GM12878 (cell line): Measurements from ENCODE around the gene IDH3B. TPM values are rescaled to one million over a fixed set of nuclear protein-coding genes. Genes with fewer than 3 reads are reported as not detected.

Experiments used
- ATAC-seq: fragments of 200-7000 bp; cut with Tn5 transposase; 3 replicates; pipeline ENCODE4 v1.9.1; 2020; ENCODE audit warnings: mild to moderate bottlenecking, moderate library complexity
- BruUV-seq: library from RNA; stranded (reverse); fragments of 400-500 nt; replicated peaks from 2 replicates; lab custom pipeline; 2021; lab: Mats Ljungman, UMichigan
- CTCF ChIA-PET: fragments of 300-600 bp; sonication (Branson Sonifier 250); formaldehyde crosslinking; extraction: SDS; loops from one replicate; lab custom pipeline; 2021; ENCODE audit warnings: inconsistent platforms; lab: Yijun Ruan, JAX
- POLR2A ChIA-PET: fragments of 350-600 bp; formaldehyde crosslinking; extraction: SDS; loops from one replicate; lab custom pipeline; 2021; ENCODE audit warnings: inconsistent platforms; lab: Charles Lee
- RAD21 ChIA-PET: fragments of 300-600 bp; sonication (Branson Sonifier 250); formaldehyde crosslinking; loops from one replicate; lab custom pipeline; 2023; ENCODE audit warnings: antibody characterized with exemption; ENCODE audit not compliant: unreplicated experiment; lab: Charles Lee
- SMC1A ChIA-PET: fragments of 300-600 bp; sonication (Branson Sonifier 250); formaldehyde crosslinking; loops from one replicate; lab custom pipeline; 2023; ENCODE audit not compliant: unreplicated experiment, uncharacterized antibody; lab: Charles Lee
- DNase-seq: peaks from one replicate; pipeline ENCODE4 v3.0.0-alpha.2; 2011; ENCODE audit warnings: low read depth, low spot score
- FAIRE-seq: peaks from 3 replicates; lab custom pipeline; 2011; peaks lifted over from hg19 to GRCh38; lab: Jason Lieb, UNC
- H2AFZ ChIP-seq: 2 replicates; pipeline ENCODE4 v1.6.0; 2011; ENCODE audit warnings: low read depth, low read length, control low read depth; ENCODE audit not compliant: control insufficient read depth
- H3K27ac ChIP-seq: 2 replicates; pipeline ENCODE4 v1.5.1; 2011; ENCODE audit warnings: control low read depth; ENCODE audit not compliant: control insufficient read depth, insufficient read depth
- H3K27me3 ChIP-seq, 2 experiments: replicated peaks in 1 of 2; 2 replicates each; pipeline versions ENCODE4 v1.6.0 to v1.6.1; 2011; ENCODE audit warnings: low read length in 1 of 2; ENCODE audit not compliant: control insufficient read depth in 2 of 2, insufficient read depth in 2 of 2
- H3K36me3 ChIP-seq, 2 experiments: 2 replicates each; pipeline ENCODE4 v1.5.1; 2011; ENCODE audit warnings: low read length in 1 of 2; ENCODE audit not compliant: control insufficient read depth in 2 of 2, insufficient read depth in 2 of 2
- H3K4me1 ChIP-seq: 2 replicates; pipeline ENCODE4 v1.6.1; 2011; ENCODE audit warnings: mild to moderate bottlenecking, low read length, moderate library complexity, mixed read lengths; ENCODE audit not compliant: control insufficient read depth, insufficient read depth
- H3K4me2 ChIP-seq: 2 replicates; pipeline ENCODE4 v1.6.0; 2011; ENCODE audit warnings: control low read depth; ENCODE audit not compliant: control insufficient read depth, insufficient read depth
- H3K4me3 ChIP-seq: fragments of 200-600 bp; sonication (generic); 2 replicates; pipeline ENCODE4 v1.5.1; 2016
- H3K79me2 ChIP-seq: 2 replicates; pipeline ENCODE4 v1.6.0; 2011; ENCODE audit warnings: low read length; ENCODE audit not compliant: control insufficient read depth, insufficient read depth
- H3K9ac ChIP-seq: 2 replicates; pipeline ENCODE4 v1.8.0; 2011; ENCODE audit warnings: low read length, control low read depth, mixed read lengths; ENCODE audit not compliant: control insufficient read depth, insufficient read depth
- H3K9me3 ChIP-seq: replicated peaks from 3 replicates; pipeline ENCODE4 v1.5.1; 2011; ENCODE audit warnings: mild to moderate bottlenecking, low read length; ENCODE audit not compliant: control insufficient read depth, insufficient read depth
- H4K20me1 ChIP-seq: 2 replicates; pipeline ENCODE4 v1.6.0; 2011; ENCODE audit not compliant: control insufficient read depth, insufficient read depth
- CBX5 ChIP-seq: sonication (generic); IDR thresholded peaks from 2 replicates; pipeline ENCODE4 v1.6.1; 2016; ENCODE audit warnings: low read depth, moderate library complexity, mild to moderate bottlenecking, inconsistent platforms
- CHD2 ChIP-seq: IDR thresholded peaks from 2 replicates; pipeline ENCODE4 v1.6.1; 2011; ENCODE audit warnings: low read depth, low read length, improper control_type of control experiment, borderline replicate concordance
- DPF2 ChIP-seq: fragments of 450-650 bp; IDR thresholded peaks from 2 replicates; pipeline ENCODE4 v1.6.1; 2017; ENCODE audit warnings: mild to moderate bottlenecking
- MAX ChIP-seq: IDR thresholded peaks from 2 replicates; pipeline ENCODE4 v1.6.1; 2012; ENCODE audit warnings: low read depth, low read length, improper control_type of control experiment
- NR2C1 ChIP-seq: fragments of 450-650 bp; IDR thresholded peaks from 2 replicates; pipeline ENCODE4 v1.6.1; 2017; ENCODE audit warnings: antibody characterized with exemption, mild to moderate bottlenecking, moderate library complexity
- PKNOX1 ChIP-seq: fragments of 450-650 bp; IDR thresholded peaks from 2 replicates; pipeline ENCODE4 v1.6.1; 2016; ENCODE audit warnings: mild to moderate bottlenecking
- PRDM15 ChIP-seq: fragments of 450-650 bp; formaldehyde crosslinking; IDR thresholded peaks from 2 replicates; pipeline ENCODE4 v1.4.0; 2020; ENCODE audit warnings: mild to moderate bottlenecking, moderate library complexity
- RAD51 ChIP-seq: fragments of 450-650 bp; IDR thresholded peaks from 2 replicates; pipeline ENCODE4 v1.6.1; 2016; ENCODE audit warnings: moderate library complexity, mild to moderate bottlenecking, inconsistent platforms
- RCOR1 ChIP-seq: conservative IDR thresholded peaks from 2 replicates; pipeline ENCODE4 v1.6.1; 2012; ENCODE audit warnings: low read depth, low read length, improper control_type of control experiment
- SREBF1 ChIP-seq: IDR thresholded peaks from 2 replicates; pipeline ENCODE4 v1.6.1; 2012; ENCODE audit warnings: mild to moderate bottlenecking, low read length
- TARDBP ChIP-seq: IDR thresholded peaks from 2 replicates; pipeline ENCODE4 v1.6.1; 2016; ENCODE audit warnings: borderline replicate concordance
- ZNF207 ChIP-seq: fragments of 450-650 bp; IDR thresholded peaks from 2 replicates; pipeline ENCODE4 v1.6.1; 2014; ENCODE audit warnings: antibody characterized with exemption, mild to moderate bottlenecking, borderline replicate concordance
- WGBS: methylation state at CpG from one replicate; pipeline ENCODE4 v1.1.6; 2016; ENCODE audit warnings: low lambda C conversion rate; ENCODE audit not compliant: insufficient replicate concordance, insufficient coverage; ENCODE audit errors: missing lambda C conversion rate; 5-methylcytosine and 5-hydroxymethylcytosine counted together
- in situ Hi-C: fragments of 300-500 bp; cut with MboI; formaldehyde crosslinking; loops from 9 replicates; pipeline ENCODE4 v1.14.3; 2018; ENCODE audit warnings: mixed read lengths
- intact Hi-C: fragments of 100-400 bp; cut with micrococcal nuclease; formaldehyde crosslinking; loops from one replicate; pipeline ENCODE4 v1.14.2; 2022; ENCODE audit not compliant: unreplicated experiment
- polyA plus RNA-seq, 11 experiments: library from polyadenylated mRNA; depleted of rRNA in 4 of 11; unstranded in 6 of 11; stranded (reverse) in 5 of 11; fragments of >200 nt; fragmentation: Nextera tagmentation in 4 of 11; fragmentation: Illumina TruSeq in 1 of 11; extraction: Ambion mirVana in 4 of 11; extraction: Trizol in 1 of 11; gene quantifications; 1 replicate in 1 of 11; 2 replicates in 10 of 11; pipeline versions ENCODE4 v1.2.1 to v1.2.3, GENCODE V29; 2011 to 2016; ENCODE audit warnings: inconsistent platforms in 2 of 11, missing spikeins in 2 of 11, low read depth in 1 of 11
- total RNA-seq, 4 experiments: library from RNA; depleted of rRNA in 3 of 4; stranded (reverse); fragments of >200 nt in 3 of 4; fragmentation: Illumina TruSeq in 1 of 4; extraction: Trizol in 1 of 4; gene quantifications; 2 replicates each; pipeline versions ENCODE4 v1.2.1 to v1.2.3, GENCODE V29; 2013 to 2021

IDH3B gene
- total and polyA plus RNA-seq, 10 of the 15 experiments (the other 5 are each of a cell fraction or from before 2014, with no cell fraction given), result 65.3 to 177 (median 121) TPM

GRCh38 chr20:2610941-2611720 is 52.9 kb downstream of the IDH3B start:
- no peaks in the 10 kb centered on the region for H4K20me1 ChIP-seq
- H3K4me1 ChIP-seq, result no peaks in the 10 kb centered on the region
- ChIA-PET RAD21 (no interaction called here), CTCF (no interaction called here), POLR2A (no interaction called here), SMC1A (no interaction called here)
- no peak overlapping the region for H2AFZ ChIP-seq
- H3K27me3 ChIP-seq, result peaks cover 0 to 2% of the 10 kb centered on the region in 2 experiments; a peak in 2 of 4 replicates
- 22% methylated on average over 6 of the region's 6 CpGs for WGBS
- intact Hi-C loops, result no loop called here
- no peak for FAIRE-seq
- no TSS peak for BruUV-seq
- no peak for TF ChIP-seq CHD2
- TF ChIP-seq TARDBP, result no peak
- no peak for TF ChIP-seq DPF2
- no peak for TF ChIP-seq NR2C1
- TF ChIP-seq ZNF207, result no peak
- TF ChIP-seq RCOR1, result no peak
- no peak overlapping the region for H3K9ac ChIP-seq
- no peaks in the 10 kb centered on the region for H3K36me3 ChIP-seq
- no peak overlapping the region for H3K27ac ChIP-seq
- ATAC-seq, result no peak
- DNase-seq, result no peak
- peaks cover 2% of the 10 kb centered on the region; the same call in 2 of the 3 replicates for H3K9me3 ChIP-seq
- in situ Hi-C loops, result no loop called here
- H3K79me2 ChIP-seq, result no peaks in the 10 kb centered on the region
- no peak overlapping the region for H3K4me3 ChIP-seq
- no peak overlapping the region for H3K4me2 ChIP-seq

DNA sequence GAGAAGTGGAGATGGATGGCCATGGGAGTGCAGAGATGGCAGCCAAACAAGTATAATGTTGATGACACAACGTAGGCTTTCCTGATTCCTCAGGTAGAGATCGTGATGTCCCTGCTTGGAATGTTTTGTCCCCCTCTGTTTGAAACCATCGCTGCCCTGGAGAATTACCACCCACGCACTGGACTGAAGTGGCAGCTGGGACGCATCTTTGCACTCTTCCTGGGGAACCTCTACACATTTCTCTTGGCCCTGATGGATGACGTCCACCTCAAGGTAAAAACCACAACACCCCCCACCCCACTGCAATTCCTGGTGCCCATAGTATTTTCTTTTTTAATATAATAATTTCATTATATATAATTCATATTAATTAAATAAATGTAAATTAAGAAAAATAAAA is 53.7 kb downstream of the IDH3B start:
- H3K27ac ChIP-seq, result no peak overlapping the region
- H3K9ac ChIP-seq, result no peak overlapping the region
- DNase-seq (no peak), ATAC-seq (no peak), FAIRE-seq (no peak)
- H3K36me3 ChIP-seq, result no peaks in the 10 kb centered on the region
- H3K4me3 ChIP-seq, result no peak overlapping the region
- peaks cover 2% of the 10 kb centered on the region; the same call in 2 of the 3 replicates for H3K9me3 ChIP-seq
- ChIA-PET SMC1A (no interaction called here), CTCF (no interaction called here), RAD21 (no interaction called here), POLR2A (no interaction called here)
- no peaks in the 10 kb centered on the region for H3K4me1 ChIP-seq
- H3K79me2 ChIP-seq, result no peaks in the 10 kb centered on the region
- H2AFZ ChIP-seq, result no peak overlapping the region
- BruUV-seq, result no TSS peak
- in situ Hi-C loops (no loop called here), intact Hi-C loops (no loop called here)
- WGBS, result 23% methylated on average over 6 of the region's 6 CpGs
- H4K20me1 ChIP-seq, result no peaks in the 10 kb centered on the region
- H3K27me3 ChIP-seq, result peaks cover 0 to 2% of the 10 kb centered on the region in 2 experiments; a peak in 2 of 4 replicates
- no peak overlapping the region for H3K4me2 ChIP-seq
- TF ChIP-seq MAX (no peak), PKNOX1 (no peak), SREBF1 (no peak), PRDM15 (CRISPR knock-in tag) (no peak), RAD51 (no peak), TARDBP (no peak), CBX5 (no peak)
